KMS-11 (cell line): ENCODE results near the gene OXCT1.
"Not testable (repeated sequence)": the region's sequence is repeated elsewhere in the genome, so short reads cannot be mapped to it uniquely, and the experiment has no call there.

Experiments used
- H2AFZ ChIP-seq: fragments of 200-600 bp; sonication (generic); 2 replicates; pipeline ENCODE4 v1.6.1; 2016; ENCODE audit warnings: antibody characterized with exemption, mixed run types, low read depth
- H3K27ac ChIP-seq: fragments of 200-600 bp; sonication (generic); 2 replicates; pipeline ENCODE4 v1.6.1; 2016; ENCODE audit warnings: mild to moderate bottlenecking, mixed run types
- H3K27me3 ChIP-seq: fragments of 200-600 bp; sonication (generic); 2 replicates; pipeline ENCODE4 v1.6.1; 2017; ENCODE audit warnings: mild to moderate bottlenecking, low read depth, mixed run types, moderate library complexity; ENCODE audit not compliant: insufficient read depth
- H3K36me3 ChIP-seq: fragments of 200-600 bp; sonication (generic); 2 replicates; pipeline ENCODE4 v1.6.1; 2017; ENCODE audit warnings: mild to moderate bottlenecking, mixed run types; ENCODE audit not compliant: insufficient read depth
- H3K4me1 ChIP-seq: fragments of 200-600 bp; sonication (generic); 2 replicates; pipeline ENCODE4 v1.6.1; 2016; ENCODE audit warnings: mild to moderate bottlenecking, low read depth, mixed run types; ENCODE audit not compliant: poor library complexity, severe bottlenecking
- H3K4me2 ChIP-seq: fragments of 200-600 bp; sonication (generic); 2 replicates; pipeline ENCODE4 v1.7.0; 2016; ENCODE audit warnings: mild to moderate bottlenecking, mixed run types
- H3K4me3 ChIP-seq: fragments of 200-600 bp; sonication (generic); IDR thresholded peaks from 2 replicates; pipeline ENCODE4 v1.6.1; 2017; ENCODE audit warnings: low read depth, low read length, mixed read lengths; ENCODE audit not compliant: insufficient read depth
- H3K79me2 ChIP-seq: fragments of 200-600 bp; sonication (generic); 2 replicates; pipeline ENCODE4 v1.6.1; 2016; ENCODE audit warnings: low read depth, mixed run types; ENCODE audit not compliant: insufficient read depth
- H3K9ac ChIP-seq: fragments of 200-600 bp; sonication (generic); 2 replicates; pipeline ENCODE4 v1.6.1; 2016; ENCODE audit warnings: mild to moderate bottlenecking, mixed run types
- H4K20me1 ChIP-seq: fragments of 200-600 bp; sonication (generic); 2 replicates; pipeline ENCODE4 v1.6.1; 2016; ENCODE audit warnings: mild to moderate bottlenecking, mixed run types; ENCODE audit not compliant: insufficient read depth
- TF ChIP-seq, protein P1 (sequence below): fragments of 200-600 bp; sonication (generic); conservative IDR thresholded peaks from 2 replicates; pipeline ENCODE4 v1.6.1; 2017; ENCODE audit warnings: low read depth, mild to moderate bottlenecking, antibody characterized with exemption, low read length, moderate library complexity, mixed read lengths

Gene OXCT1

DNA sequence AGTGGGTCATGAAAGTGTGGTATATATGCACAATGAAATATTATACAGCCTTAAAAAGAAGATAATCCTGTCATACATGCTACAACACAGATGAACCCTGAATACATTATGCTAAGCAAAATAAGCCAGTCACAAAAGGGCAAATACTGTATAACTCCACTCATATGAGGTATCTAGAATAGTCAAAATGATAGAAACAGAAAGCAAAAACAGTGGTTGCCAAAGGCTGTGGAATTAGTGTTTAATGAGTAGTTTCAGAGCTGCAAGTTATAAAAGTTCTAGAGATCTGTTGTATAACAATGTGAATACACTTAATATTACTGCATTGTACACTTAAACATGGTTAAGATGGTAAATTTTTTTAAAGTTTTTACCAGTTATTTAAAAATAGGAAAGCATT lies 135.0 kb downstream of the OXCT1 start:
- Histone ChIP-seq H4K20me1 (no peaks in the 10 kb centered on the region), H3K4me1 (no peaks in the 10 kb centered on the region), H2AFZ (no peak overlapping the region), H3K27me3 (no peaks in the 10 kb centered on the region), H3K9ac (no peak overlapping the region), H3K4me3 (no peak overlapping the region), H3K4me2 (no peak overlapping the region), H3K36me3 (no peaks in the 10 kb centered on the region; the same call in 1 of the 2 replicates), H3K79me2 (no peaks in the 10 kb centered on the region), H3K27ac (no peak overlapping the region)
- TF ChIP-seq, protein P1, sequence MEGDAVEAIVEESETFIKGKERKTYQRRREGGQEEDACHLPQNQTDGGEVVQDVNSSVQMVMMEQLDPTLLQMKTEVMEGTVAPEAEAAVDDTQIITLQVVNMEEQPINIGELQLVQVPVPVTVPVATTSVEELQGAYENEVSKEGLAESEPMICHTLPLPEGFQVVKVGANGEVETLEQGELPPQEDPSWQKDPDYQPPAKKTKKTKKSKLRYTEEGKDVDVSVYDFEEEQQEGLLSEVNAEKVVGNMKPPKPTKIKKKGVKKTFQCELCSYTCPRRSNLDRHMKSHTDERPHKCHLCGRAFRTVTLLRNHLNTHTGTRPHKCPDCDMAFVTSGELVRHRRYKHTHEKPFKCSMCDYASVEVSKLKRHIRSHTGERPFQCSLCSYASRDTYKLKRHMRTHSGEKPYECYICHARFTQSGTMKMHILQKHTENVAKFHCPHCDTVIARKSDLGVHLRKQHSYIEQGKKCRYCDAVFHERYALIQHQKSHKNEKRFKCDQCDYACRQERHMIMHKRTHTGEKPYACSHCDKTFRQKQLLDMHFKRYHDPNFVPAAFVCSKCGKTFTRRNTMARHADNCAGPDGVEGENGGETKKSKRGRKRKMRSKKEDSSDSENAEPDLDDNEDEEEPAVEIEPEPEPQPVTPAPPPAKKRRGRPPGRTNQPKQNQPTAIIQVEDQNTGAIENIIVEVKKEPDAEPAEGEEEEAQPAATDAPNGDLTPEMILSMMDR = no peak

DNA sequence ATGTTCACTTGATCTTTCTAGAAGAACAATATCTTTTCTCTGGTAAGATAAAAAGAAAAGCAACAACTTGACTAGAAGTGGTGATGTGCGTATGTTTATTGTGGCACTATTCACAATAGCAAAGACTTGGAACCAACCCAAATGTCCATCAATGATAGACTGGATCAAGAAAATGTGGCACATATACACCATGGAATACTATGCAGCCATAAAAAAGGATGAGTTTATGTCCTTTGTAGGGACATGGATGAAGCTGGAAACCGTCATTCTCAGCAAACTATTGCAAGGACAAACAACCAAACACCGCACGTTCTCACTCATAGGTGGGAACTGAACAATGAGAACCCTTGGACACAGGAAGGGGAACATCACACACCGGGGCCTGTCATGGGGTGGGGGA lies 140.8 kb downstream of the OXCT1 start:
- H3K27me3 ChIP-seq, H3K27ac ChIP-seq, H3K4me2 ChIP-seq, H3K9ac ChIP-seq, H4K20me1 ChIP-seq, H3K79me2 ChIP-seq, H2AFZ ChIP-seq, H3K4me3 ChIP-seq, H3K4me1 ChIP-seq, H3K36me3 ChIP-seq: not testable (repeated sequence)

DNA sequence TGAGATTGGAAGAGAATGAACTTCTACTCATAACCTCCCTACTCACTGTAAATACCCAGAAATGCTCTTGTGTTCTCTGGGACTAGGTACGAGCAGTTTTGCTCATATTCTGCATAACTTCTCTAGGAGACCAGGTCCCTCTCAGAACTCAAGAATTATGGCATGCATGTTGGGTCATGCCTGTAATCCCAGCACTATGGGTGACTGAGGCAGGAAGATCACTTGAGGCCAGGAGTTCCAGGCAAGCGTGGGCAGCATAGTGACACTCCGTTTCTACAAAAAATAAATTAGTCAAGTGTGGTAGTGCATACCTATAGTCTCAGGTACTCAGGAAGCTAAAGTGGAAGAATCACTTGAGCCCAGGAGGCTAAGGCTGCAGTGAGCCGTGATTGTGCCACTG lies 141.9 kb downstream of the OXCT1 start:
- Histone ChIP-seq H3K36me3 (no peaks in the 10 kb centered on the region; the same call in 1 of the 2 replicates), H3K79me2 (no peaks in the 10 kb centered on the region), H3K4me1 (no peaks in the 10 kb centered on the region), H2AFZ (no peak overlapping the region), H3K4me2 (no peak overlapping the region), H3K27me3 (no peaks in the 10 kb centered on the region), H4K20me1 (no peaks in the 10 kb centered on the region), H3K4me3 (no peak overlapping the region), H3K27ac (no peak overlapping the region), H3K9ac (no peak overlapping the region)
- TF ChIP-seq, protein P1 = no peak

DNA sequence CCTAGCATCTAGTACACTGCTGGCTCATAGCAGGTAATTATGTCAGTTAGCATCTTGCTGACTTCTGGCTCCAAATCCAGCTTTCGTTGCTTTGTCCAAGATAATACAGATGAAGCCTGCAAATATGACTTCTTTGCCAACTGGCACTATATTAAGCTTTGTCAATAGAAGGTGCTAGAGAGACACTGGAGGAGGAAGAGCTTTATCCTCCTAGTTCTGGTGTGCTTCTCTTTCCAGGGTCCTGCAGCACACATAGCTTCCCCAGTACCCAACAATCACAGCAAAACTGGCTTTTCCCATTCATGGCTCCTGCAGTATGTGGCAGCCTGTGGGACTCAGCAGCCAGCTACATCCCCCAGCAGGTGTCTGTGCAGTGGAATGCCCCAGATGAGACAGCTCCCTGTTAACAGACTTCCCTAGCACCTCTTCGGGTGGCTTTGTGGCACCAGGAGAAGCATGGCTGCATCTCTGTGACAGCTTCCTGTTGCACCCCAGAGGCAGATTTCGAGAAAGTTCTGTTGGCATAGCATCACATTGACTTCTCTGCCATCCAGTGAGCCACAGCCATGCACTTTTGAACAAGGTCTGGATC lies 147.8 kb downstream of the OXCT1 start:
- Histone ChIP-seq H3K79me2 (no peaks in the 10 kb centered on the region), H4K20me1 (no peaks in the 10 kb centered on the region), H3K27me3 (no peaks in the 10 kb centered on the region), H3K9ac (no peak overlapping the region), H2AFZ (no peak overlapping the region), H3K36me3 (no peaks in the 10 kb centered on the region), H3K4me3 (no peak overlapping the region), H3K4me2 (no peak overlapping the region), H3K4me1 (peaks cover 4% of the 10 kb centered on the region), H3K27ac (no peak overlapping the region)
- TF ChIP-seq, protein P1 = no peak

DNA sequence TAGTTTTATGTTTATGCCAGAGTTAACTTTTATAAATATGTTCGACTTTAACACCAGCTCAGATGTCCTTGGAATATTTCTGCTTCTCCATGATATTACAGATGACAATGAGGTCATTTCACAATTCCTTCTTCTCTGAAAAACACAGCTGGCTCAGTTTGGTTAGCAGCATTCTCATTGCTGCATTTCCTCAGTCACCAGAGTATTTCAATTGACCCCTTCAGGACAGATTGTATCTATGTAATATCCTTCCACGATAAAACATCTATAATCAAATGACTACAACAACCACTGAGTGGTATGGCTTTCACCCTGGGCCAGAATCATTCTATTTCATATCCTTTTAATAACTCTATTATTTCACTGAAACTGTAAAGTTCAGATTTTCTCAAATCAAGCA lies 148.7 kb downstream of the OXCT1 start:
- Histone ChIP-seq H3K9ac (no peak overlapping the region), H4K20me1 (no peaks in the 10 kb centered on the region), H3K4me3 (no peak overlapping the region), H3K4me2 (no peak overlapping the region), H3K27ac (no peak overlapping the region), H3K4me1 (peaks cover 4% of the 10 kb centered on the region), H3K27me3 (no peaks in the 10 kb centered on the region), H2AFZ (no peak overlapping the region), H3K36me3 (no peaks in the 10 kb centered on the region), H3K79me2 (no peaks in the 10 kb centered on the region)
- TF ChIP-seq, protein P1 = no peak
